ENCODE results near the gene B3GNT5. TPM values are rescaled to one million over a fixed set of nuclear protein-coding genes. Genes with fewer than 3 reads are reported as not detected.
A peak's percentile ranks its signal among the peaks of the same experiment; 100 is the strongest.

Gene B3GNT5
- total and polyA plus RNA-seq, 10 of the 15 experiments (the other 5 are each of a cell fraction or from before 2014, with no cell fraction given) = 0.24 to 1.1 (median 0.48) TPM

DNA sequence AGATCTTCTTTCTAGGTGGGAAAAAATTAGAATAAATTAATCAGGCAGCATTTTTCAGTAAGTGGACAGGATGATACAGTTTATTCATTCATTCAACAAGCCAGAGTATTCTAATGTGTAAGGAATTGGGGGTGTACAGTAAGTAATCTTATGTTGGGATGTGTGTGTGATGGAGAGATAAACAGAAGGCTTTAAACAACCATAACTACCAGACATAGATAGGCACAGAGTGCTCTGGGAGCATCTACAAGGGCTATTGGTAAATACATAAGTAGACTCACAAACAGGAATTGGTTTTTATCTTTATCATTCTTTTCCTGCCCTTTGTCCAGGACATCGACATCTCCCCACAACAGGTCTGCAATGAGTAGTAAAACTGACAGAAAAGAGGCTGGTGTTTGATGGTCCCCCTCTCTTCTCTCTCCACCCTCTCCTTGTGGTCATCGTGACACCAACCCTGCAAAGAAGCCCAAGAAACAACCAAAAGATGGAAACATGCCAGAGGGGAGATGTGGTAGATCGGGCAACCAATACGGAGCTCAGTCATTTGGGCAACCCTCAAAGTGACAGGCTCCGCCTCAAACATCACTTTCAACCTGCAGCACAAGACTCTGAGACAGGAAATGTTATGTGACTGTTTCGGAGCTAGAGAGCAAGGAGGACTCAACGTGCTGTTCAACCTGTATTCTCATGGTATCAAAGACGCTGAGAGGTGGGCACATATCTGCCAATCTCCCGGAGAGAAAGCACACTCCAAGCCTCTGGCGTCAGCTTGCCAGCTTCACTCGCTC is 28.7 kb upstream of the B3GNT5 start:
- ATAC-seq = peak; percentile 30; the same call in 2 of the 3 replicates
- POLR2A ChIA-PET = interaction anchor here (0.5 kb wide), 1 partner anchor 74 kb away, joined by 11 read pairs; no protein-coding TSS in a partner anchor

More for the DNA sequence above, 28.7 kb upstream of the B3GNT5 start:
- FAIRE-seq = no peak
- no peaks in the 10 kb centered on the region for H3K79me2 ChIP-seq (ENCODE audit: control insufficient read depth, insufficient read depth, low read length)
- no peak overlapping the region; the same call in 1 of the 2 replicates for H2AFZ ChIP-seq (ENCODE audit: control insufficient read depth, low read depth, low read length)
- WGBS (ENCODE audit: insufficient coverage, insufficient replicate concordance, low lambda C conversion rate, missing lambda C conversion rate) = 45% methylated on average over 11 of the region's 11 CpGs
- no peak overlapping the region for H3K4me3 ChIP-seq
- H3K36me3 ChIP-seq (ENCODE audit: control insufficient read depth in 2 of 2, insufficient read depth in 2 of 2, low read length in 1 of 2) = no peaks in the 10 kb centered on the region
- H3K9me3 ChIP-seq (replicated peaks; ENCODE audit: control insufficient read depth, insufficient read depth, low read length) = no peaks in the 10 kb centered on the region
- ChIA-PET SMC1A (ENCODE audit: uncharacterized antibody, unreplicated experiment) (interaction anchor here (0.7 to 1.2 kb wide), 3 partner anchors 9 to 109 kb away, joined by 3 read pairs; no protein-coding TSS in a partner anchor), RAD21 (ENCODE audit: unreplicated experiment) (interaction anchor here (0.9 to 1.2 kb wide), 2 partner anchors 12 to 158 kb away, joined by 3 read pairs; no protein-coding TSS in a partner anchor), CTCF (interaction anchor here (0.6 kb wide), 1 partner anchor 1597 kb away, joined by 3 read pairs; no protein-coding TSS in a partner anchor)
- in situ Hi-C loops (cut with MboI) (no loop called here), intact Hi-C loops (cut with micrococcal nuclease; ENCODE audit: unreplicated experiment) (no loop called here)
- H3K4me1 ChIP-seq (ENCODE audit: control insufficient read depth, insufficient read depth, low read length) = no peaks in the 10 kb centered on the region
- 0 out of 4 replicates have a peak, but pooled peaks cover 0 to 3% of the 10 kb centered on the region in 2 experiments for H3K27me3 ChIP-seq (replicated peaks in 1 of 2; ENCODE audit: control insufficient read depth in 2 of 2, insufficient read depth in 2 of 2, low read length in 1 of 2)
- DNase-seq (ENCODE audit: low read depth, low spot score) = no peak
- no peak overlapping the region for H3K9ac ChIP-seq (ENCODE audit: control insufficient read depth, insufficient read depth, low read length)
- BruUV-seq (replicated peaks) = no TSS peak
- no peak overlapping the region for H3K4me2 ChIP-seq (ENCODE audit: control insufficient read depth, insufficient read depth)
- no peaks in the 10 kb centered on the region for H4K20me1 ChIP-seq (ENCODE audit: control insufficient read depth, insufficient read depth)
- no peak for TF ChIP-seq ZBTB4 (CRISPR knock-in tag; IDR thresholded peaks at IDR 0.05)
- TF ChIP-seq NR2C1 (IDR thresholded peaks at IDR 0.05) = no peak
- TF ChIP-seq POLR2A (IDR thresholded peaks at IDR 0.05; ENCODE audit: low read depth, low read length) = no peak
- TF ChIP-seq NKRF (conservative IDR thresholded peaks at IDR 0.05) = no peak
- no peak for TF ChIP-seq SMAD5 (IDR thresholded peaks at IDR 0.05; ENCODE audit: low read depth)
- no peak for TF ChIP-seq PAX5 (IDR thresholded peaks at IDR 0.05; ENCODE audit: borderline replicate concordance, low read depth, low read length)
- no peak for TF ChIP-seq DPF2 (IDR thresholded peaks at IDR 0.05)
- no peak for TF ChIP-seq CBX5 (IDR thresholded peaks at IDR 0.05; ENCODE audit: low read depth)
- TF ChIP-seq ZBTB40 (IDR thresholded peaks at IDR 0.05; ENCODE audit: borderline replicate concordance) = no peak
- H3K27ac ChIP-seq (ENCODE audit: control insufficient read depth, insufficient read depth) = no peak overlapping the region
